Measurements from ENCODE around the gene ZBED4. TPM values are rescaled to one million over a fixed set of nuclear protein-coding genes. Genes with fewer than 3 reads are reported as not detected.
A peak's percentile ranks its signal among the peaks of the same experiment; 100 is the strongest.

The ZBED4 gene
- polyA plus RNA-seq, 1 donor = 18.0 TPM

DNA sequence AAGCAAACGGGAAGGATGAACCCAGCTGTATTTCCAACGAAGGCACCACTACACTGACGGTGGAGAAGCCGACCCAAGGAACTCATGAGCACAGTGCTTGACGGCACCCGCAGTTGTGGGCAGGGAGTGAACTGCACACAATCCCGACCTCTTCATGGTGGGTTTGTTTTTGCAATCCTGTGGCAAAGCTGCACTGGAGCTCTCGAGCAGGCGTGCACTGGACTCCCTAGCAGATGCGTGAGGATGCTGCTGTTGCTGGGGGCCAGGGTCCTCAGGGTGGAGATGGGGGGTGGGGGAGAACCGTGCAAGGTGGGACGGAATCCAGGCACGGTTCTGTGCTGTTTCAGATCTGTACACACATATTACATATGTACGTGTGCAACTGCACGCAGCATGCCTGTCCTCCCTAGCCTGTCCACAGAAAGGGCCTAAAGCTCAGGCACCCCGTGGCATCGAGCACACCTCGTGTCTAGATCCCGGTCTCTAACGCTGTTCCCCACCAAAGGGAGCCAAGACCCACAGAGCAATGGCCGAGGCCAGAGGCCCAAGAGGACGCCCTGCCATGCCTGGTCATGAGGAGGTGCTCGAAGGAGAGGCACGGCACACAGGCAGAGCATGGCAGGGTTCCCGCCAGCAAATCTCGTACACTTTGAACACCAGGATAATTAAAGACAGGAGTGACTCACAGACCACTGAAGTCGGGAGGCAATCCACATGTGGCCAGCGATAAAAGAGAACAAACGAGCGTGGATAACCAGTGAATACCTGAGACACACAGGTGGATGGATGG, 47.0 kb downstream of the ZBED4 start:
- DNase-seq = no peak

DNA sequence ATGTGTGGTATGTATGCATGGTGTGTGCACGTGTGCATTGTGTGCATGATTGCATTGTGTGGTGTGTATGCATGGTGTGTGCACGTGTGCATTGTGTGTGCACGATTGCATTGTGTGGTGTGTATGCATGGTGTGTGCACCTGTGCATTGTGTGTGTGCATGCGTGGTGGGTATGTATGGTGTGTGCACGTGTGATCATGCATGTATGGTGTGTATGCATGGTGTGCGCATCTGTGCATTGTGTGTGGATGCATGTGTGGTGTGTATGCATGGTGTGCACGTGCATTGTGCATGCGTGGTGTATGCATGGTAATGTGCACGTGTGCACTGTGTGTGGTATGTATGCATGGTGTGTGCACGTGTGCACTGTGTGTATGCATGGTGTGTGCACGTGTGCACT, 47.8 kb downstream of the ZBED4 start:
- DNase-seq = no peak

DNA sequence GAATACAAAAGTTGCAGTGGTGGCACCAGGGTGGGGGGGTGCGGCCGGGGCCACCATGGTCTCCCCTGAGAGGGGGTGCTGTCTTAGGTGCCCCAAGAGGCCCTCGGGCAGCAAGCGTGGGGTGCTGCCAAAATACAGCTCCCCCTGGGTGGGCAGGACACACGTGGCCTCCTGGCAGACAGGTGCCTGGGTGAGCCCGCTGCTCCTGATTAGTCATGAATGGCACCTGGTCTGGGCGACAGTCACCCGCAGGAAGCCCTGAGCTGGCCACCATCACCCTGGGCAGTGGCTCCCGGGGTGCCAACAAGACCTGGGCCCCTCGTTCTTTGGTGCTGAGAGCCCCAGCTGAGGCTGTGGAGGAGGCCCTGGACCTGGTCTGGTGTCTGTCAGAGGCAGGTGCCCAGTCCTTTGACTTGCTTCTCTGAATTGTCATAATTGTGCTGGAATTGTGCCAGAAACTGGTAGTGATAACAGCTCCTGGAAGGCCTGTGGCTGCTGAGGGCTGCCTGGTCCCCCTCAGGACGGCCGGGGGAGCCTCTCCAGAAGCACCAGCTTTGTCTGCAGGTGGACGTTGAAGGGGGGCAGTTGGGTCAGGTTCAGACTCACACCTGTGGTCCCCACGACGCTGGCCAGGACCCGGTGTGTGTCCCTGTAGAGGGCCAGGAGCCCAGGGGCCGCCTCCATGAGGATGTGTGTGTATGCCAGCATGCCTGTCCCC, 49.8 kb downstream of the ZBED4 start:
- no peak for DNase-seq

DNA sequence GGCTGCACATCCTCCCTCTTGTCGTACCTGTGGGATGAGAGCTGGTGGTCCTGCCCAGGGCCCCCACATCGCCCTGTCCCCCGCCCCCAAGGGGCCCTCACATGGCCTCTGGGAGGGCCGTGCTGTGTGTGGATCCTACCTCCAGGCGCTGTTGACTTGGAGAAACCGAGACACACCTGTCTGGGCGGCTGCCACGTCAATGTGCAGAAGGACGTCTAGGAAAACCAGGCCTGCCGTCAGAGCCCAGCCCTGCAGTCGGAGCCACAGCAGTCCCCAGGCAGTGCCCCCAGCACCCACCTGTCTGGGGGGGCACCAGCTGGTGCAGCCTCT, 50.4 kb downstream of the ZBED4 start:
- DNase-seq = no peak

DNA sequence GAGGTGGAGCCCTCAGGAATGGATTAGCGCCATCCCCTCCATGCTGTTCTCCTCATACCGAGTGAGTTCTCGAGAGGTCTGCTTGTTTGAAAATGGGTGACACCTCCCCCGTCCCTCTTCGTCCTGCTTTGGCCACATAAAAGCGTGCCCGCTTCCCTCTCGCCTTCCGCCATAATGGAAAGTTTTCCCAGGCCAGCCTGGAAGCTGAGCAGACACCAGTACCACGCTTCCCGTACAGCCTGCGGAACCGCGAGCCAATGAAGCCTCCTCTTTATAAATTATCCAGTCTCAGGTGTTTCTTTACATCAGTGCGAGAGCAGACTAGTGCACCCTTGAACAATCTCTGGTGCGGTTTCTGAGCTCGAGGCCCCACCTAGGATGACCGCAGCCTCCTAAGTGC, 51.8 kb downstream of the ZBED4 start:
- DNase-seq = no peak

DNA sequence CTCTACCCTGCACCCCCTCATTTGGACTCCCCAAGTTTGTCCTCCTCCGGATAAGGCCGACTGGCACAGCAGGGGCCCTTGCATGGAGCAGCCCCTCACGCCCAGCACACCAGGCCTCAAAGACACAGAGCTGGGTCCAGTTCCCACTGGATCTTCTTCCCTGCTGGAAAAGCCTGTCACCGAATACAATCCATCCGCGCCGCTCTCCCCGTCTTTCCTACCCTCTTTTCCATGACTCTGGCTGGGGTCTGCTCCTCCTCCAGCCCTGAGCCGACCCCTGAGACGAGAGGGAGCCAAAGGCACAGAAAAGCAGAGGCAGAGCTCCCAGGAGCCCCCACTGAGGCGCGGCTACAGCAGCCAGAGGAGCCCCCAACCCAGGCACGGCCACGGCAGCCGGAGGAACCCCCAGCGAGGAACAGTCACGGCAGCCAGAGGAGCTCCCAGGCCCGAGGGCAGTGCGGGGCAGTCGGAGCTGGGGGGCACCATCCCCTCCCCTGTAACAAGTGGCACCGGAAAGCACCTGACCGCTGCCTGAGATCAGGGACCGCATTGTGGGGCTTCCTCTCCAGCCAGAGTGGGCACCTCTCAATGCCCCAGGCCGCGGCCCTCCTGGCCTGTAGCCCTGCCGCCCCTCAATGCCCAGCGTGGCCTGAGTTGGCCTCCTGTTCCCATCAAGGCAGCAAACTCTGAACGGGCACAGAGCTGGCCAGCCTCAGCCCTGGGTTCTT, 52.6 kb downstream of the ZBED4 start:
- DNase-seq = no peak

DNA sequence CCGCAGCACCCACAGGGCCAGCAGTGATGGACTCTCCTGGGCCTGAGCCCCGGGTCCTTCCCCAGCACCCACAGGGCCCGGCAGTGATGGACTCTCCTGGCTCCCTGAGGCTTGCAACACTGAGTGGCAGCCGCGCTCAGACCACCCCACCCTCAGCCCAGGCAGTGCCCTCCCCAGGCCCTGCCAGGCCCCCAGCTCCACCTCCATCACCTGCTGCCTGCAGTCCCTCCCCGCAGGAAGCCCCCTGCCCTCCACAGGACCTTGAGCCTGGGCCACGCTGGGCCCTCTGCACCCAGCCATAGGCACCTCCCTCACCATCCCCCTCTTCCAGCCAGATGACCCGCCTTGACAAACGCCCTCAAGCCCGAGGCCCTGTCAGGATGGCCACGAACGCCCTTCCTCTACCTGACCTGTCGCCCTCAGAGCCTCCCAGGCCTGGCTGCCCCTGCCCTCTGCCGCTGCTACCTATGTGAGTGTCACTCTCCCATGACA, 53.2 kb downstream of the ZBED4 start:
- DNase-seq = no peak

DNA sequence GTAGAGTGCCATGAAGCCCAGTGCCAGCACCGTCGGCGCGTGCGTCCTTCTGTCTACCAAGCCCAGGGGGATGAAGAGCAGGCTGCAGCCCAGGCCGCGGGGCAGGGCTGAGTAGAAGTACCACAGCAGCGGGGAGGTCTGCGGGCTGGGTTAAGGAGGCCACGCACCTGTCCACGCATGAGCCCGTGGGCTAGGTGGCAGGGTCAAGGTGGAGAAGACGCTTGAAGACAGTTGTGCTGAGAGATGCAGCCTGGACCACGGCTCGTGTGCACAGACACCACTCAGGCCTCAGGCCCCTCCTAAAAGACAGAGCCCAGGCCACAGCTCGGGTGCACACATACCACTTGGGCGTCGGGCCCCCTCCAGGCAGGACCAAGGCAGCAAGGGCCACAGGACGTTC, 54.2 kb downstream of the ZBED4 start:
- DNase-seq = no peak

DNA sequence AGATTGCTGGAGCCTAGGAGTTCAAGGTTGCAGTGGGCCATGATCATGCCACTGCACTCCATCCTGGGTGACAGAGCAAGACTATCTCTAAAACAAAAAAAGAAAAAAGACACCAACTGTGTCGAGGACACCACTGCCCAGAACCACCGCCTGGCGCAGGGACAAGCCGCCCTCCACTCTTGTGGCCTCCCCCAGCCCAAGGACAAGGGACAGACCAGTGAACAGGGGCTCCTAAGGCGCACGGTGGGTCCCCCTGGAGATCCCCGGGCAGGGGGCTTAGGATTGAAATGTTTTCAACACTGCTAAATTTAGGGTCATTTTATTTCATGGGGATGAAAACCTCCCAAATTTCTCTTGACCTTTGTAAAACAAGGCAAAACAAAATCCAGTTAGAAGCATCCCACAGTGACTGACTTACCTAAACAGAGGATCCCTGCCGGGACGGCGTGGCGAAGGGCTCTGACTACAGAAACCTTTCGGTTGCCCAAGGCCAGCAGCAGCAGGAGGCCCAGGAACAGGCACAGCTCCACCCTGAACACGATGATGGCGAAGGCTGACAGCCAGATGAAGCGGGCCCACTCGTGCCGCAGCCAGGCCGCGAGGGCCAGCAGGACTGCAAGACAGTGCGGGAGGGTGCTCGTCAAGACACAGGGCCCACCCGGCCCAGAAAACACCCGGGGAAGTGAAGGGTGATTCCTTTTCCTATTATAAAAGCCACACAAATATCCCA, 56.0 kb downstream of the ZBED4 start:
- DNase-seq = no peak

DNA sequence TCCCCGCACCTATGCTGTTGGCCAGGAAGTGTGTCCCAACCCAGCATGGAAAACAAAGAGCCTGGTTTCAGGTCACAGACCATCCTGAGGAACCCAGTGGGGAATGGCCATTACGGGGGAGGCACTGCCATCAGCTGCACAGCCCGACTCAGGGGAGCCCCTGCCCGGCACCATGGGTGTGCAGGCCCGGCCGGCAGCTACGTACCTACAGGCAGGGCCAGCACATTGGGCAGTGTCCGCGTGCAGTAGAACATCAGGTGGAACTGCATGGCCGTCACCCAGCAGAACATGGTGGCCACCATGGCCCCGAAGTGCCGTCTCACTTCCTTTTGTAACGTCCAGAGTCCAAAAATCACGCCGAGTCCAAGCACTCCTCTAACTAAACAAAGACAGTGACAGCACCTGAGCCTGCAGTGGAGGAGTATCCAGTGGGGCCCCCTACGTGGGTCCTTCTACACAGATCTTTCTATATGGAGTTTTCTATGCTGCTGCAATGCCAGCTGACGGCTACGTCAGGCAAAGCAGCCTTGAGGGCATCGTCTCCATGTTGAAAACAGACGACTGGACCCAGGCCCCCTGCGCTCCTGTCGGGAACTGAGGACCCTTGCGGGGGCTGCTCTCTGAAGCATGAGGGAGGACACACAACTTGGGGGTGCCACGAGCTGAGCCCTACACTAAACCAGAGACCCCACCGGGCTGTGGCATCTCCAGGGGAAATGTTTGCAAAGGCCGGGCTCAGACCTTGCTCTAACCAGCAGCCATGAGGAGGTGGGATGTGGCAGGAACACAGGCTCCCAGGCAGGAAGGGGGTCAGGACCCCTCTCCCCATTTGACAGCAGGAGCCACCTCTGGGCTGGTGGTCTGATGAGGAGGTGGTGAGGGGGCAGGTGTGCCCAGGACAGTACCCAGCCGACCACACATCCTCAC, 56.8 kb downstream of the ZBED4 start:
- no peak for DNase-seq

DNA sequence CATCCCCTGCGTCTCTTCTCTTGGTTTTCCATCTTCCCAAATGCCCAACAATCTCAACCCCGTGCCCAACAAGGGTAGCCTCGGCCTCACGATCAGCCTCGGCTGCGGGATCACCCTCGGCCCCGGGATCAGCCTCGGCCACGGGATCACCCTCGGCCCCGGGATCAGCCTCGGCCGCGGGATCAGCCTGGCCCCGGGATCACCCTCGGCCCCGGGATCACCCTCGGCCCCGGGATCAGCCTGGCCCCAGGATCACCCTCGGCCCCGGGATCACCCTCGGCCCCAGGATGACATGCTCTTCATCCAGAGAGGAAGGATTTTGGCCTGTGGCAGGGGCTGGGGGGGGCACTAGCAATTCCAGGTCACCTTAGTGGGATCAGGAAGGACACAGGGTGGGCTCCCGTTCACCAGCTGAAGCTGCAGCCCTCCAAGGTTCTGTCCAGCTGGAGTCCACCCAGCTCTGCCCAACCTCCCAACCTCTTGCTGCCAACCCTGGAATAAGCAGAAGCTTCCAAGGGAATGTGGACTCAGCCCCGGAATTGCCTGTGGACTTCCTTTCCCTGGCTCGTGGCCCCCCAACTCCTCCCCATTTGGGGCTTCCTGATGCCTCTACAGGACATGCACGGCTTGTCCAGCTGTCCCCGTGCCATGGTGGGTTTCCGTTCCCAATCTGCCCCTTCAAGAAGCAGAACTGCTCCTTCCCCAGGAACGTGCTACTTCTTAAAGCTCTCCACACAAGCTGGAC, 58.4 kb downstream of the ZBED4 start:
- no peak for DNase-seq

DNA sequence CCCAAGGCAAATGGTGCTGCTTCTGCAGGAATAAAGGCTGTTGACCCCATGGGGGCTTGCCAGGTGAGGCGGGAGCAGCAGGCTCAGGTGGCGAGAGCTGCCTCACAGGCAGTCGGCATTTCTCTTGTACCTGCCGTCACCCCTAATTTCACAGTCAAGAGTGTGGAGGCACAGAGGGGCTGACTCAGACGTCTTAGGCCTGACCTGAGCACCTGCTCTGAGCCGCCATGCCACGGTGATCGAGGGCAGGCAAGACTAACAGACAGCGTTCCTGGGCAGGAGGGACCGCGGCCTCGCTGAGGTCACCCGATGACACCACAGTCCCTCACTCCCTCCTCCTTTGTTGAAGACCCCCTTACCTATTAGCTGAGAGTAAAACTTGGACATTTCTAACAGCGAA, 59.4 kb downstream of the ZBED4 start:
- DNase-seq = no peak

DNA sequence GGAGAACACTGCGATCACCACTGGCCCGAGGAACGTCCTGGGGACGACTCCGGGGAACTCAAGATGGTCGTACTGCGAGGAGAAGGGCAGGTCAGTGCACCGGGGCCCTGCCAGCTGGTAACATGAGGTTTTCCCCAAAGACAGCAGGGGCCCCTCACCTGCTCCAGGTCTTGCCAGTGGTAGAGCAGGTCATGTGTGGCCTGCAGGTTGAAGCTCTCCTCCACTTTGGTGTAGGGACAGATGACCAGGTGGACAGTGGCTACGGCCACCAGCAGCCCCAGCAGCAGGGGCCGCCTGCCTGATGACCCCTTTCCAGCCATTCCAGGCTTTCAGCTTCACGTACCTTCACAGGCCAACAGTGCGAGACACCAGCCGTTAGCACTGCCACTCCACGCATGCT, 59.8 kb downstream of the ZBED4 start:
- no peak for DNase-seq

DNA sequence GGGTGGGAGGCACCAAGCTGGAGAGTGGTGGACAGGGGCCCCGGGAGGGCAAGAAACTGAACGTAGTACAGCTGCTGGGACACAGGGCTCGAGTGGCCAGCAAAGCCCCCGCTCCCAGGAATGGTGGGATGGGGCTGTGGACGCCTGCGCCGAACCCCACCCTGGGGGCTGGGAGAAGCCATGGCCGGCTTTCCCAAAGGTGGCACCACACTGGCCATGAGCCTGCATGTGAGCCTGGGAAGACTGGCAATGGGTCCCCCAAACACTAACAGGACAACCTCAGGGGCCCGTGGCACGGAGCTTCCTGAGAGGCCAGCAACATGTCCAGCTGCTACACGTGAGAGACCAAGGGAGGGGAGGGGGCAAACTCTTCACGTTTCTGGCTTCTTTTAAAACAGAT, 60.6 kb downstream of the ZBED4 start:
- DNase-seq = no peak

DNA sequence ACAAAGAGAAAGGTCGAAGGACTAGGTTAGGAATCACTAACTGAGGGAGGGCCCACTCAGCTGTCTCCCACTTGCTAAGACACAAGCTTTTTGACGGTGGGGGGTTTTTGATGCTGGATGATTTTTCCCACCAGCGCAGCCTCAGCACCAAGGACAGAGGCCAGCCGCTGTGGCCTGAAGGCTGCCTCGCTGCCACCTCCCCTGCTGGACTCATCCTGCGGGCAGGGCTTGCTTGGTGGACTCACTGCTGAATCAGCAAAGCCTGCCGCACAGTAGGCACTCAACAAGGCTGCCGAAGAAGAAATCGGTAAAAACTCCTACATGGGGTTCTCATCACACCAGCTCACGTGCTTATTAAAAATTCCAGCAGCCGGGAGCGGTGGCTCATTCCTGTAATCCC, 62.0 kb downstream of the ZBED4 start:
- no peak for DNase-seq

DNA sequence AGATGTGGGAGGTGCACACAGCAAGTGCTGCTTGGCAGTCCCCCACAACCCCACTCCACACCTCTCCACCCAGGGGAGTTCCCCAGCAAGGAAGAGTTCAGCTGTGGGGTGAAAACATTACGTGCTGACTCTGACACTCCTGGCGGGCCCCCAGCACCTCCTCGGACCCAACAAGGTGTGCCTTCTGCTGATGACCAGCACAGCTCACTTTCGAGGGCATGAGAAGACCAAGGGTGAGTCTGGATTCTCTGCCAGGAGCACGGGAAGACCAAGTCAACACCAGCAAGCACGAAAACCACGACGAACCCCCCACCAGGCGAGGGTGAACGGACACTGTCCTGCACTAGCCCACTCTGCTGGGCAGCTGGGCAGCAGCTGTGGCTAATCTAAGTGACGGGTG, 63.2 kb downstream of the ZBED4 start:
- no peak for DNase-seq

DNA sequence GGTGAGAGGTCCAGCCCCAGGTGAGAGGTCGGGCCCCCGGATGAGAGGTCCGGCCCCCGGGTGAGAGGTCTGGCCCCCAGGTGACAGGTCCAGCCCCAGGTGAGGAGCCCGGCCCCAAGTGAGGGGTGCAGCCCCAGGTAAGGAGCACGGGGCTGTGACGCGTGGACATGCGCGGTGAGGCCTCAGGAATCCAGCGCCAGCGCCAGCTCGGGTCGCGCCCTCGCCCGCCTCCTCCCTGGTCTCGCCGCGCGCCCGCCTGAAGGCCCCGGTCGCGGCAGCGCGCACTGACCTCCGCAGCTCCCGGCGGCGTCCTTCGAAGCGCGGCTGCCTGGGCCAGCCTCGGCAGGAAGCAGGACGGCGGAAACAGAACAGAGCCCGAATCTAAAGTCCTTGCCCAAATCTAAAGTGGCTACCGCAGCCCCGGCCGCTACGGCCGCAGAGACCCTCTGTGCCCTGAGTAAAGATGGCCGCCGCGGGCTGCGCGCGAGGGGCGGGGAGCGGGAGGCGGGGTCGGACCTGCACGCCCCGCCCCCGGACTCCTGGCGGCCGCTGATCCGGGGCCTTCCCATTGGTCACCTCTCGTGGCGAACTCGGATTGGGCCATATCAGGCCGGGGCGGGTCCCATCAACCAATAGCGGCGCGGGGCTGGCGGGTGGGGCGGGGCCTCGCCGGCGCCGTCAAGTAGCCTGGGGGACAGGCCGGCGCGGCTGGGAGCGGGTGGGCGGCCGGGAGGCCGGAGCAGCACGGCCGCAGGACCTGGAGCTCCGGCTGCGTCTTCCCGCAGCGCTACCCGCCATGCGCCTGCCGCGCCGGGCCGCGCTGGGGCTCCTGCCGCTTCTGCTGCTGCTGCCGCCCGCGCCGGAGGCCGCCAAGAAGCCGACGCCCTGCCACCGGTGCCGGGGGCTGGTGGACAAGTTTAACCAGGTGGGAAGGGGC, 64.6 kb downstream of the ZBED4 start, which contains the start of the genes ALG12 and CRELD2:
TSS of gene ALG12 (minus strand) at position 465 of the 937 bp plus-strand sequence. CDS start 4,673 bp downstream, outside the sequence.
TSS of gene CRELD2 (plus strand) at position 661 of the 937 bp plus-strand sequence. CDS start at position 797, 136 bp downstream.
- DNase-seq = peak; percentile 95

DNA sequence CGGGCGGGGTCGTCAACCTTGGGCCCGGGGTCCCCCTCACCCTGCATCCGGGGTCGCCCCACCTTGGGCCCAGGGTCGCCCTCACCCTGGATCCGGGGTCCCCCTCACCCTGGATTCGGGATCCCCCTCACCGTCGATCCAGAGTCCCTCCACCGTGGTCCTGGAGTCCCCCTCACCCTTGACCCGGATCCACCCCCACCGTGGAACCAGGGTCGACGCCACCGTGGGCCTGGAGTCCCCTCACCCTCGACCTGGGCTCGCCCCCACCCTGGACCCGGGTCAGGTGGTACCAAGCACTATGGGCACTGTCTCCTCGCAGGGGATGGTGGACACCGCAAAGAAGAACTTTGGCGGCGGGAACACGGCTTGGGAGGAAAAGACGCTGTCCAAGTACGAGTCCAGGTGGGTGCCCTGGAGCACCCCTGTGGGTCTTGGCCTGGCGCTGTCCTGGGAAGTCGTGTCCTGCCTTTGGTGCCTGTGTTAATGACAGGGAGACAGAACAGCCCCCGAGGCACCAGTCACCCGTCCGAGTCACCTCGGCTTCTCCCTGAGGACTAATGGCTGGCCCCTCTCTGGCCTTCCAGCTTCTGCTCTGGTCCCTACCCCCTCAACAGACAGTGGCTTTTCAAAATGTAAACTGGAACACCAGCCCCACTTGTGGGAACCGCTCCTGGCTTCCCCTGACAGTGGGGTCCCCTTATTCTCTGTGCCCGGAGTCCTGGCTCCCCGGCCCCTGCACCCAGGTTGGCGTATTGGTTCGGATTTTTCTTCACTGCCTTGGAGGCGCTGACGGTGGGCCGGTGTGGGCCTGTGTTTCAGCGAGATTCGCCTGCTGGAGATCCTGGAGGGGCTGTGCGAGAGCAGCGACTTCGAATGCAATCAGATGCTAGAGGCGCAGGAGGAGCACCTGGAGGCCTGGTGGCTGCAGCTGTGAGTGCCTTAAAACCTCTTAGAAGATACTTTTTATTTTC, 65.6 kb downstream of the ZBED4 start:
- no peak for DNase-seq
